ENCODE measurements around the gene XYLT1.

- TF ChIP-seq CTCF (IDR thresholded peaks at IDR 0.05; ENCODE audit: low read depth, low read length, poor library complexity, severe bottlenecking) (no peak), EZH2phosphoT487 (IDR thresholded peaks at IDR 0.05; ENCODE audit: borderline replicate concordance, low read length) (no peak)
Measured at GRCh38 chr16:17417740-17418139, 53.0 kb downstream of the XYLT1 start.

Measured in DOHH2 (cell line).